Activated naive CD8-positive, alpha-beta T cell treated with anti-CD3 and anti-CD28 coated beads, Interleukin-2, amount 50 U/mL, for 24 hours (primary cell): ENCODE measurements around the gene MIS12.

ENCODE experiments used
- ATAC-seq: fragments of 150-1000 bp; cut with Tn5 transposase; one replicate; pipeline ENCODE4 v1.10.0; 2021
- DNase-seq: peaks from one replicate; pipeline ENCODE4 v3.0.0; 2021
- H3K27ac Mint-ChIP-seq: one replicate; pipeline ENCODE4 v1.8.0; 2021; ENCODE audit warnings: mild to moderate bottlenecking, mixed read lengths
- H3K27me3 Mint-ChIP-seq: one replicate; pipeline ENCODE4 v1.8.0; 2021; ENCODE audit warnings: mixed read lengths
- H3K36me3 Mint-ChIP-seq: one replicate; pipeline ENCODE4 v1.8.0; 2021; ENCODE audit warnings: low read depth, mixed read lengths
- H3K4me1 Mint-ChIP-seq: one replicate; pipeline ENCODE4 v1.8.0; 2021; ENCODE audit warnings: mixed read lengths
- H3K4me3 Mint-ChIP-seq: one replicate; pipeline ENCODE4 v1.8.0; 2021; ENCODE audit warnings: mild to moderate bottlenecking, moderate library complexity, mixed read lengths
- H3K9me3 Mint-ChIP-seq: one replicate; pipeline ENCODE4 v1.8.0; 2021; ENCODE audit warnings: mixed read lengths

Gene MIS12

GRCh38 chr17:5511401-5512225 lies 25.2 kb downstream of the MIS12 start:
- H3K27ac Mint-ChIP-seq, result no peak overlapping the region
- H3K4me1 Mint-ChIP-seq, result peaks cover 26% of the 10 kb centered on the region
- H3K4me3 Mint-ChIP-seq, result no peak overlapping the region
- ATAC-seq, result no peak
- H3K9me3 Mint-ChIP-seq, result no peaks in the 10 kb centered on the region
- no peaks in the 10 kb centered on the region for H3K27me3 Mint-ChIP-seq
- H3K36me3 Mint-ChIP-seq, result peaks cover 32% of the 10 kb centered on the region
- no peak for DNase-seq

DNA sequence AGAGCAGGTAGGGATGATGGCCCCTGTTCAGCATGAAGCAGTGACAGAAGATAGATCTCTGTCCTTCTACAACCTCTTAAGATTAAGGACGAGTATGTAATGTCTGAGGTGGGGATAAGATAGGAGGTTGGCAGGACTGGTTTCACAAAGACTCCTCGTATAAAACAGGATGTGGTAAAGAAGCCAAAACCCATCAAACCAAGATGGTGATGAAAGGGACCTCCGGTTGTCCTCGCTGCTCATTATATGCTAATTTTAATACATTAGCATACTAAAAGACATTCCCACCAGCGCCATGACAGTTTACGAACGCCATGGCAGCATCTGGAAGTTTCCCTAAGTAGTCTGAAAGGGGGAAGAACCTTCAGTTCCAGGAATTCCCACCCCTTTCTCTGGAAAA lies 27.3 kb downstream of the MIS12 start:
- peaks cover 26% of the 10 kb centered on the region for H3K4me1 Mint-ChIP-seq
- H3K36me3 Mint-ChIP-seq, result peaks cover 41% of the 10 kb centered on the region
- H3K9me3 Mint-ChIP-seq, result no peaks in the 10 kb centered on the region
- H3K27ac Mint-ChIP-seq, result peak overlapping the region; percentile 41
- DNase-seq (no peak), ATAC-seq (peak; percentile 69)
- H3K4me3 Mint-ChIP-seq, result no peak overlapping the region
- no peaks in the 10 kb centered on the region for H3K27me3 Mint-ChIP-seq

- no peak for DNase-seq
- no peak overlapping the region for H3K27ac Mint-ChIP-seq
- no peaks in the 10 kb centered on the region for H3K9me3 Mint-ChIP-seq
Observed at GRCh38 chr17:5514976-5515375, 28.6 kb downstream of the MIS12 start.

GRCh38 chr17:5516060-5516792 lies 29.9 kb downstream of the MIS12 start:
- Mint-ChIP-seq H3K4me1 (peaks cover 26% of the 10 kb centered on the region), H3K9me3 (no peaks in the 10 kb centered on the region), H3K36me3 (peaks cover 37% of the 10 kb centered on the region), H3K4me3 (no peak overlapping the region), H3K27ac (no peak overlapping the region), H3K27me3 (no peaks in the 10 kb centered on the region)
- ATAC-seq, result no peak
- DNase-seq, result no peak

More at GRCh38 chr17:5514976-5515375, 28.6 kb downstream of the MIS12 start:
- Mint-ChIP-seq H3K36me3 (peaks cover 41% of the 10 kb centered on the region), H3K27me3 (no peaks in the 10 kb centered on the region), H3K4me3 (no peak overlapping the region), H3K4me1 (peaks cover 26% of the 10 kb centered on the region)
- ATAC-seq, result no peak

- H3K4me3 Mint-ChIP-seq, result no peak overlapping the region
- H3K27me3 Mint-ChIP-seq, result no peaks in the 10 kb centered on the region
- H3K4me1 Mint-ChIP-seq, result peaks cover 17% of the 10 kb centered on the region
- no peaks in the 10 kb centered on the region for H3K9me3 Mint-ChIP-seq
- no peak overlapping the region for H3K27ac Mint-ChIP-seq
- DNase-seq (no peak), ATAC-seq (no peak)
- H3K36me3 Mint-ChIP-seq, result peaks cover 20% of the 10 kb centered on the region
Observed at GRCh38 chr17:5522476-5522875, 36.1 kb downstream of the MIS12 start.

DNA sequence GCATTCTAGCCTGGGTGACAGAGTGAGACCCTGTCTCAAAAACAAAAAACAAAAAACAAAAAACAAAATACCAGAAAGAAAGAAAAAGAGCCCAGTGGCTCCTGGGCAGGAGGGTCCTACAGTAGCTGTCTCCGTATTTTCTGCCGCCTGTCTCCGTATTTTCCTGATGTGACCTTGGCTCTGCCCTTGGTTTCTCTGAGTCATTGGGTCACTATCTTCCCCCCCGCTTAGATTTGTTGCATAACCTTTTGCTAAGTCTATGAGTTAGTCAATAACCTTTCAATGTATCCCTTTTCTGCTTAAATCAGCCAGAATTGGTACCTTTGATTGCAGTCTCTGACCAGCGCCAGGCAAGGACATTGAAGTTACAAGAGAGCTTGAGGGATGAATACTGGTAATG lies 36.9 kb downstream of the MIS12 start:
- H3K4me3 Mint-ChIP-seq, result no peak overlapping the region
- H3K27ac Mint-ChIP-seq, result no peak overlapping the region
- DNase-seq (no peak), ATAC-seq (no peak)
- peaks cover 19% of the 10 kb centered on the region for H3K4me1 Mint-ChIP-seq
- no peaks in the 10 kb centered on the region for H3K9me3 Mint-ChIP-seq
- H3K27me3 Mint-ChIP-seq, result no peaks in the 10 kb centered on the region
- H3K36me3 Mint-ChIP-seq, result peaks cover 13% of the 10 kb centered on the region

- peak; percentile 98 for ATAC-seq
- Mint-ChIP-seq H3K4me3 (peak overlapping the region; percentile 11), H3K9me3 (no peaks in the 10 kb centered on the region), H3K36me3 (peaks cover 14% of the 10 kb centered on the region), H3K27ac (peak overlapping the region; percentile 92), H3K27me3 (no peaks in the 10 kb centered on the region), H3K4me1 (peaks cover 19% of the 10 kb centered on the region)
- DNase-seq, result peak; percentile 77
Observed at GRCh38 chr17:5526821-5527598, 40.6 kb downstream of the MIS12 start.

- no peak for DNase-seq
- Mint-ChIP-seq H3K27me3 (no peaks in the 10 kb centered on the region), H3K4me3 (no peak overlapping the region), H3K27ac (peak overlapping the region; percentile 92), H3K4me1 (peaks cover 19% of the 10 kb centered on the region), H3K9me3 (no peaks in the 10 kb centered on the region), H3K36me3 (peaks cover 17% of the 10 kb centered on the region)
- ATAC-seq, result no peak
Observed at GRCh38 chr17:5527601-5528250, 41.4 kb downstream of the MIS12 start.

DNA sequence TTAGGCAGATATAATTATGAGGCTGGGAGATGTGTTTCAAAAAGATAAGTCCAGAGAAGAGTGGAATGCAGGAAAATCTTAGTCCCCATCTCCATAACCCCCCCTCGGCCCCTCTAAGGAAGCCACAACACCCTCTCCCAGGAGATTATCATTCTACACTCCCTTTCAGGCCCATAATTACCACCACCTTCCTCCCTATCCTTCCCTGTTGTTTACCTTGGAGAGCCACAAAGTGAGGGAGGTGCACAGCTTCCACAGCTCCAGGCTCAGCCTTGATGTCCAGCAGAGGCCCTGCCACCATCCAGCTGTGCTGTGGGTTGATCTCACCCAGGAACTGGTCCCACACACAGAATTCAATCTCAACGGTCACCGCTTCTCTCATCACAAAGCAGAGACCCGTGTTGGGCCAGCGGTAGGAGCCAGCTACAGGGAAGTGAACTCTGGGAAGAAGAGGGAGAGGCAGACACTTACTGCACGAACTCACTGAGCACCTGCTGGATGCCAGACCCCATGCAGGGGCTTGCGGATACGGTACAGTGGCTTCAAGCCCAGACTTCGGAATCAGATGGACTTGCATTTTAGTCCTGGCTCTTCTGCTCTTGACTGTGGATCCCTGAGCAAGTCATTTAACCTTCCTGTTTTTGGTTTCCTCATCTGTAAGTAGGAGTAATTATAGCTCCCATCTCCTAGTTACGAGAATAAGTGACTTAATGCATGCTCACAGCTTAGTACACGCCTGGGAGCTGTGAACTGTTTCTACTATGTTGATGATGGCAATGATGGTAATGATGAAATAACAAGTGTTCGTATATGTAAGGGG lies 44.1 kb downstream of the MIS12 start:
- no peak for DNase-seq

GRCh38 chr17:5531085-5531418 lies 44.7 kb downstream of the MIS12 start:
- H3K9me3 Mint-ChIP-seq, result no peaks in the 10 kb centered on the region
- peaks cover 16% of the 10 kb centered on the region for H3K4me1 Mint-ChIP-seq
- H3K36me3 Mint-ChIP-seq, result peaks cover 20% of the 10 kb centered on the region
- no peak overlapping the region for H3K4me3 Mint-ChIP-seq
- ATAC-seq, result no peak
- H3K27ac Mint-ChIP-seq, result no peak overlapping the region
- DNase-seq, result no peak
- no peaks in the 10 kb centered on the region for H3K27me3 Mint-ChIP-seq

More for the DNA sequence above, 44.1 kb downstream of the MIS12 start:
- Mint-ChIP-seq H3K27me3 (no peaks in the 10 kb centered on the region), H3K4me1 (peaks cover 19% of the 10 kb centered on the region), H3K36me3 (peaks cover 20% of the 10 kb centered on the region), H3K9me3 (no peaks in the 10 kb centered on the region), H3K4me3 (no peak overlapping the region), H3K27ac (no peak overlapping the region)
- no peak for ATAC-seq

GRCh38 chr17:5532581-5532980 lies 46.2 kb downstream of the MIS12 start:
- Mint-ChIP-seq H3K4me3 (no peak overlapping the region), H3K27ac (no peak overlapping the region), H3K9me3 (no peaks in the 10 kb centered on the region), H3K36me3 (peaks cover 22% of the 10 kb centered on the region), H3K4me1 (peaks cover under 1% of the 10 kb centered on the region), H3K27me3 (no peaks in the 10 kb centered on the region)
- DNase-seq (no peak), ATAC-seq (no peak)

DNA sequence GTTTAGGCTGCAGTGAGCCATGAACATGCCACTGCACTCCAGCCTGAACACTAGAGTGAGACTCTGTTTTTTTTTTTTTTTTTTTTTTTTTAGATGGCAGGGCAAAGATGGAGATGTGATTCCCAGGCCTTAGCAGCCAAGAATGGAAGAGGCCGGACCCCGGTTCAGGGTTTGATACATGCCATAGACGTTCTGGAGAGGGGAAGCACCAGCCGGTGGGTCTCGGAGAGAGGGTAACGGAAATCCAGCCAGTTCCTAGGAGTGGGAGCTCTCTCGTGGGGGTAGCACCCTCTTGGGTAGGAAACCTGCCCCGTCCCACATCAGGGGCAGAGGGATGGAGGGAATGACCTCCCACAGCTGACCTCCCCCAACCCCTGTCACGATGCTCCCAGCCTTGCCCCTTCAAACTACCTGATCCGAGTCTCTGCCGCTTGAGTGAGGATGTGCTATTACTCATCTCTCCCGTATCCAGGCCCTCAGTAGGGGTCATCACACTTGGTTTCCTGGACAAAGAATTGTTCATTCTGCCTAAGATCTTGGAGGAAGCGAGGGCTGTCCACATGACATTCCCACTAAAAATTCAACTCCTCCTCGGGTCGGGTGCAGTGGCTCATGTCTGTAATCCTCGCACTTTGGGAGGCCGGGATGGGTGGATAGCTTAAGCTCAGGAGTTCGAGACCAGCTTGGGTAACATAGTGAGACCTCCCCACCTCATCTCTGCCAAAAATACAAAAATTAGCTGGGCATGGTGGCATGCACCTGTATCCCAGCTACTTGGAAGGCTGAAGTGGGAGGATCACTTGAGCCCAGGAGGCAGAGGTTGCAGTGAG lies 47.3 kb downstream of the MIS12 start:
- Mint-ChIP-seq H3K4me1 (no peaks in the 10 kb centered on the region), H3K27me3 (no peaks in the 10 kb centered on the region), H3K9me3 (no peaks in the 10 kb centered on the region), H3K4me3 (no peak overlapping the region), H3K27ac (peak overlapping the region; percentile 35), H3K36me3 (peaks cover 27% of the 10 kb centered on the region)
- ATAC-seq (no peak), DNase-seq (no peak)

- Mint-ChIP-seq H3K36me3 (peaks cover 27% of the 10 kb centered on the region), H3K9me3 (no peaks in the 10 kb centered on the region), H3K4me3 (no peak overlapping the region), H3K4me1 (no peaks in the 10 kb centered on the region), H3K27ac (no peak overlapping the region), H3K27me3 (no peaks in the 10 kb centered on the region)
- DNase-seq, result no peak
- no peak for ATAC-seq
Observed at GRCh38 chr17:5535436-5535835, 49.1 kb downstream of the MIS12 start.
